ENCODE measurements around the gene RIN3. TPM values are rescaled to one million over a fixed set of nuclear protein-coding genes. Genes with fewer than 3 reads are reported as not detected.

RIN3 gene
- polyA plus RNA-seq, 1 experiment, result 8.2 TPM

DNA sequence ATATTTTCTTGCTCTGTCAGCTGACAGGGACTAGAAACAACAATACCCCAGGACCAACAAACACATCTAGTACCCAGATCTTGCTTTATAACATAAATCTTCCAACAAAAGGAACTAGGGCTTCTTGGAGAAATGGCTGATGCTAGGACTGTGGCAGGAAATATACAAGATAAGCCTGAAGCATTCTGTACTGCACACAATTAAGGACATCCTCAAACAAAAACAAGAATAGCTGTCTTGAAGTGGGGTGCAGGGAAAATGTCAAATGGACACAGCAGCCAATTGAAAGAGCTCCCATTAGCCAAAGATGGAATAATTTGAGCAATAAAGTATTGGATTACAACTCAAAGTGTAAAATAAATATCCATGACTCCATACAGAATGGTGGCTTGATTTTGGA is 184.8 kb downstream of the RIN3 start:
- no peak for DNase-seq (ENCODE audit: low read depth)
- ChIA-PET POLR2A (interaction anchor here (0.5 kb wide), 1 partner anchor 478 kb away, joined by 4 read pairs; no protein-coding TSS in a partner anchor), CTCF (interaction anchor here (0.5 to 1.8 kb wide), 5 partner anchors 12 to 199 kb away, joined by 3 to 5 read pairs (median 4); no protein-coding TSS in a partner anchor)
- no peaks in the 10 kb centered on the region for H3K36me3 ChIP-seq (ENCODE audit: control insufficient read depth, insufficient read depth, low read length)
- H3K27me3 ChIP-seq (ENCODE audit: control insufficient read depth, insufficient read depth, low read length), result no peaks in the 10 kb centered on the region; the same call in 1 of the 2 replicates
- TF ChIP-seq, protein P1, sequence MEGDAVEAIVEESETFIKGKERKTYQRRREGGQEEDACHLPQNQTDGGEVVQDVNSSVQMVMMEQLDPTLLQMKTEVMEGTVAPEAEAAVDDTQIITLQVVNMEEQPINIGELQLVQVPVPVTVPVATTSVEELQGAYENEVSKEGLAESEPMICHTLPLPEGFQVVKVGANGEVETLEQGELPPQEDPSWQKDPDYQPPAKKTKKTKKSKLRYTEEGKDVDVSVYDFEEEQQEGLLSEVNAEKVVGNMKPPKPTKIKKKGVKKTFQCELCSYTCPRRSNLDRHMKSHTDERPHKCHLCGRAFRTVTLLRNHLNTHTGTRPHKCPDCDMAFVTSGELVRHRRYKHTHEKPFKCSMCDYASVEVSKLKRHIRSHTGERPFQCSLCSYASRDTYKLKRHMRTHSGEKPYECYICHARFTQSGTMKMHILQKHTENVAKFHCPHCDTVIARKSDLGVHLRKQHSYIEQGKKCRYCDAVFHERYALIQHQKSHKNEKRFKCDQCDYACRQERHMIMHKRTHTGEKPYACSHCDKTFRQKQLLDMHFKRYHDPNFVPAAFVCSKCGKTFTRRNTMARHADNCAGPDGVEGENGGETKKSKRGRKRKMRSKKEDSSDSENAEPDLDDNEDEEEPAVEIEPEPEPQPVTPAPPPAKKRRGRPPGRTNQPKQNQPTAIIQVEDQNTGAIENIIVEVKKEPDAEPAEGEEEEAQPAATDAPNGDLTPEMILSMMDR (IDR thresholded peaks at IDR 0.05; ENCODE audit: insufficient read depth, low read depth, low read length), result no peak
- no peak overlapping the region for H3K4me3 ChIP-seq (ENCODE audit: low read depth, low read length)

DNA sequence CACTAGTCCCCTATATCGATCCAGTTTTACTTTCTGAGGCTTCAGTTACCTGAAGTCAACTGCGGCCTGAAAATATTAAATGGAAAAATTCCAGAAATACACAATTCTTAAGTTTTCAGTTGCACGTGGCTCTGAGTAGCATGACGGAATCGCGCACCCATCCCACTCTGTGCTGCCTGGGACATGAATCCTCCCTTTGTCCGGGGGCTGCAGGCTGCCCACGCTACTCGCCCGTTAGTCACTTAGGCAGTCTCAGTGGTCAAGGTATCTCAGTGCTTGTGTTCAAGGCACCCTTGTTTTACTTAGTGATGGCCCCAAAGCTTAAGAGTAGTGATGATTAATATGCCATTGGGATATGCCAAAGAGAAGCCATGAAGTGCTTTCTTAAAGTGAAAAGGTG is 188.2 kb downstream of the RIN3 start:
- no peak for DNase-seq (ENCODE audit: low read depth)
- Histone ChIP-seq H3K27me3 (ENCODE audit: control insufficient read depth, insufficient read depth, low read length) (no peaks in the 10 kb centered on the region), H3K4me3 (ENCODE audit: low read depth, low read length) (no peak overlapping the region), H3K36me3 (ENCODE audit: control insufficient read depth, insufficient read depth, low read length) (no peaks in the 10 kb centered on the region)
- POLR2A ChIA-PET, result no interaction called here
- TF ChIP-seq, protein P1 (IDR thresholded peaks at IDR 0.05; ENCODE audit: insufficient read depth, low read depth, low read length), result no peak
- CTCF ChIA-PET, result interaction anchor here (2.2 kb wide), 1 partner anchor 13 kb away, joined by 11 read pairs; no protein-coding TSS in a partner anchor

DNA sequence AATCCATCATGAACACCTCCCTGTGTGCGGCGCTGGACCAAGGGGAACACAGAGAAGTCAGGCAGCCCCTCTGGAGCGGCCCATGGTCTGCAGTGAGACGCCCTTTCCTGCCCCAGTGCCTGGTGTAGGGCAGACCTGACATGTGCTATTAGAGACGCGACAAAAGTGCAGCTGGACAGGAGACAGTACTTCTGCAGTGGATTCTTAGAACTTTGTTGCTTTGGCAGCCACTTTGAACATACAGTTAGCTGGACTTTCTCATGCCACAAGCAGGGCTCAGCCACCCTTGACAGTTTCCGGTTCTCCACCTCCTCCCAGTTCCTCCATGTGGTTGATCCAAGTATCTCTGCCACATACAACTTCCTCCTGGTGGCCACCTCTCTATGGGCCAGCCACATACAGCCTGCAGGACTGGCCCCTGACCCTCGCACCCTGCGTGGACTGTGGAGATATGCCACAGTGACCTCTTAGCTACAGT is 188.9 kb downstream of the RIN3 start:
- Histone ChIP-seq H3K36me3 (ENCODE audit: control insufficient read depth, insufficient read depth, low read length) (no peaks in the 10 kb centered on the region), H3K4me3 (ENCODE audit: low read depth, low read length) (no peak overlapping the region), H3K27me3 (ENCODE audit: control insufficient read depth, insufficient read depth, low read length) (no peaks in the 10 kb centered on the region)
- TF ChIP-seq, protein P1 (IDR thresholded peaks at IDR 0.05; ENCODE audit: insufficient read depth, low read depth, low read length), result no peak
- ChIA-PET POLR2A (no interaction called here), CTCF (interaction anchor here (2.2 kb wide), 1 partner anchor 12 kb away, joined by 11 read pairs; no protein-coding TSS in a partner anchor)
- DNase-seq (ENCODE audit: low read depth), result no peak

DNA sequence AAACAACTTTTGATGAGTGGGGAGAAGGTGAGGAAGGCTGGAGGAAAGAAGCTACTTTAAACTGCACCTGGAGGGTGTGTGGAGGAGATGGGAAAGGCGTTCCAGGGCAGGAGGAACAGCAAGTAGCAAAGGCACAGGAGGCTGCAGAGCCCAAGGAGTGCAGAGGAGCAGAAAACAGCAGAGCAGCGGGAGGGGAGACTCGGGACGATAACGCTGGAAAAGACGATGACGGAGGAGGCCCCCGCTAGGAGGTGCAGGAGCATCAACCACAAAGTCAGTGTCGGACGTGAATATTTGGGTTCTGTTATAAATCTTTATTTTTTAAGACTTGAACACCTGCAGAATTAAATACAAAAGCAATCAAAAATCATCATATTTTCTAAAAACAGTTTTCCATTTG is 189.9 kb downstream of the RIN3 start:
- Histone ChIP-seq H3K4me3 (ENCODE audit: low read depth, low read length) (no peak overlapping the region), H3K27me3 (ENCODE audit: control insufficient read depth, insufficient read depth, low read length) (no peaks in the 10 kb centered on the region), H3K36me3 (ENCODE audit: control insufficient read depth, insufficient read depth, low read length) (no peaks in the 10 kb centered on the region)
- TF ChIP-seq, protein P1 (IDR thresholded peaks at IDR 0.05; ENCODE audit: insufficient read depth, low read depth, low read length), result no peak
- POLR2A ChIA-PET, result no interaction called here
- CTCF ChIA-PET, result interaction anchor here (1.3 to 2.2 kb wide), 4 partner anchors 9 to 48 kb away, joined by 3 to 11 read pairs (median 4); no protein-coding TSS in a partner anchor
- DNase-seq (ENCODE audit: low read depth), result no peak

DNA sequence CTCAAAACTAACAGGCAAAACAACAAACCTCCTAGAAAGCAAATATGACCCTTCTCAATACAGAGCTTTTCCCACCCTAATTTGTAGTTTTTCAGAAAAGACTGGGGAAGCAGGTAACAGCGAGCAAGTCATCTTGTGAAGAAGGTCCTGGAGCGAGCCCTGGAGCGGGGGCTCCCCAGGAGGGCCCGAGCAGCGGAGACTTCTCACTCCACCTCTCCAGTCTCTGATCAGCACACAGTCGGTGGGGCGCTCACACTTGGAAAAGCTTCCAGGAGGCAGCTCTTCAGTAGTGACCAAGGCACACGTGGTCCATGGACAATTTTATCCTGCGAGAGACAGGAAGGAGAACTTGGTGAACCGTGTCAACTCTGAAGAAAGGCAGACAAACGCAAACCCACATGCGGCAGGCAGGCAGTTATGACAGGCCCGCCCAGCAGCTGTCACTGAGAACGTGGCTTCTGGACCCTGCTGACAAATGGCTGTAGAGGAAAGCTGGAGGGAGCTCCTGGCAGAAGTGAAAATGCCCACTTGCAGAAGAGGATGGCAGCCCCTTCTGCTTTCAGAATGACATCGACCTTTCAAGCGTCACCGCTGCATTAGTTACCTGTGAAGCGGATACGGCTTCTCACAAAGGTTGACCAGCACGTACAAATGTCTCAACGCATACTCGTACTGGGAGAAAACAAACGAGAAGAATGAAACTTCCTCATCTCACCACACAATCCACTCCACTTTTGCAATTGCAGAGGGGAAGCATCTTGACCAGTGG is 190.6 kb downstream of the RIN3 start:
- ChIA-PET CTCF (interaction anchor here (1.3 to 2.2 kb wide), 4 partner anchors 10 to 47 kb away, joined by 3 to 11 read pairs (median 4); no protein-coding TSS in a partner anchor), POLR2A (no interaction called here)
- TF ChIP-seq, protein P1 (IDR thresholded peaks at IDR 0.05; ENCODE audit: insufficient read depth, low read depth, low read length), result no peak
- Histone ChIP-seq H3K36me3 (ENCODE audit: control insufficient read depth, insufficient read depth, low read length) (no peaks in the 10 kb centered on the region), H3K4me3 (ENCODE audit: low read depth, low read length) (no peak overlapping the region), H3K27me3 (ENCODE audit: control insufficient read depth, insufficient read depth, low read length) (no peaks in the 10 kb centered on the region)
- no peak for DNase-seq (ENCODE audit: low read depth)

All from BJ (cell line).